Loucy (cell line): ENCODE data around the gene ST13.

Source experiments
- H2AFZ ChIP-seq: fragments of 200-600 bp; sonication (generic); 2 replicates; pipeline ENCODE4 v1.6.0; 2016; ENCODE audit warnings: antibody characterized with exemption, mild to moderate bottlenecking, low read length, moderate library complexity
- H3F3A ChIP-seq: fragments of 200-600 bp; 2 replicates; pipeline ENCODE4 v1.6.0; 2016; ENCODE audit warnings: antibody characterized with exemption, low read depth, mild to moderate bottlenecking
- H3K27me3 ChIP-seq: fragments of 200-600 bp; sonication (generic); 2 replicates; pipeline ENCODE4 v1.6.1; 2014; ENCODE audit warnings: low read length, mild to moderate bottlenecking; ENCODE audit not compliant: insufficient read depth, poor library complexity, severe bottlenecking
- H3K36me3 ChIP-seq: fragments of 200-600 bp; sonication (generic); 2 replicates; pipeline ENCODE4 v1.6.1; 2016; ENCODE audit warnings: low read length; ENCODE audit not compliant: insufficient read depth
- H3K4me1 ChIP-seq: fragments of 200-600 bp; sonication (generic); 2 replicates; pipeline ENCODE4 v1.5.1; 2014; ENCODE audit warnings: low read length, mild to moderate bottlenecking; ENCODE audit not compliant: insufficient read depth, poor library complexity, severe bottlenecking
- H3K4me2 ChIP-seq: fragments of 200-600 bp; sonication (generic); 2 replicates; pipeline ENCODE4 v1.6.0; 2014; ENCODE audit warnings: antibody characterized with exemption, low read length, low read depth, mild to moderate bottlenecking; ENCODE audit not compliant: poor library complexity, severe bottlenecking
- H3K4me3 ChIP-seq: fragments of 200-600 bp; sonication (generic); 2 replicates; pipeline ENCODE4 v1.5.1; 2014; ENCODE audit warnings: low read length, mild to moderate bottlenecking, mixed read lengths; ENCODE audit not compliant: poor library complexity, severe bottlenecking
- H3K79me2 ChIP-seq: fragments of 200-600 bp; sonication (generic); 2 replicates; pipeline ENCODE4 v1.6.1; 2014; ENCODE audit warnings: low read length; ENCODE audit not compliant: insufficient read depth
- H3K9ac ChIP-seq: fragments of 200-600 bp; sonication (generic); 2 replicates; pipeline ENCODE4 v1.6.0; 2014; ENCODE audit warnings: mild to moderate bottlenecking, low read depth, low read length, moderate library complexity; ENCODE audit not compliant: poor library complexity, severe bottlenecking
- H3K9me2 ChIP-seq: fragments of 200-600 bp; sonication (generic); replicated peaks from 2 replicates; pipeline ENCODE4 v1.6.1; 2016; ENCODE audit warnings: low read depth, low read length, mixed read lengths
- H3K9me3 ChIP-seq: fragments of 200-600 bp; sonication (generic); 2 replicates; pipeline ENCODE4 v1.6.1; 2014; ENCODE audit warnings: mild to moderate bottlenecking, antibody characterized with exemption, low read length, low read depth; ENCODE audit not compliant: insufficient read depth
- H4K20me1 ChIP-seq: fragments of 200-600 bp; sonication (generic); 2 replicates; pipeline ENCODE4 v1.6.0; 2014; ENCODE audit warnings: antibody characterized with exemption, low read length, mild to moderate bottlenecking; ENCODE audit not compliant: insufficient read depth, poor library complexity, severe bottlenecking
- CTCF ChIP-seq: fragments of 200-600 bp; sonication (generic); conservative IDR thresholded peaks from 2 replicates; pipeline ENCODE4 v1.5.1; 2014; ENCODE audit warnings: mild to moderate bottlenecking, antibody characterized with exemption, low read length
- EZH2phosphoT487 ChIP-seq: fragments of 200-600 bp; IDR thresholded peaks from 2 replicates; pipeline ENCODE4 v1.6.1; 2018; ENCODE audit warnings: antibody characterized with exemption, mild to moderate bottlenecking, moderate library complexity, borderline replicate concordance

ST13 gene

GRCh38 chr22:40878922-40879321 is 22.5 kb upstream of the ST13 start:
- H3K4me3 ChIP-seq: no peak overlapping the region
- H2AFZ ChIP-seq: no peak overlapping the region
- H3K4me1 ChIP-seq: no peaks in the 10 kb centered on the region
- H3K9me3 ChIP-seq: no peaks in the 10 kb centered on the region
- TF ChIP-seq EZH2phosphoT487 (no peak), CTCF (no peak)
- no peaks in the 10 kb centered on the region for H3F3A ChIP-seq
- no peaks in the 10 kb centered on the region for H4K20me1 ChIP-seq
- no peak overlapping the region for H3K4me2 ChIP-seq
- H3K9me2 ChIP-seq: no peaks in the 10 kb centered on the region
- no peaks in the 10 kb centered on the region for H3K79me2 ChIP-seq
- H3K36me3 ChIP-seq: peaks cover 15% of the 10 kb centered on the region; the same call in 1 of the 2 replicates
- no peak overlapping the region for H3K9ac ChIP-seq
- no peaks in the 10 kb centered on the region for H3K27me3 ChIP-seq

GRCh38 chr22:40877488-40877887 is 21.0 kb upstream of the ST13 start:
- H4K20me1 ChIP-seq: no peaks in the 10 kb centered on the region
- no peak overlapping the region for H2AFZ ChIP-seq
- peaks cover 6% of the 10 kb centered on the region; the same call in 1 of the 2 replicates for H3K36me3 ChIP-seq
- no peaks in the 10 kb centered on the region for H3K9me3 ChIP-seq
- H3F3A ChIP-seq: no peaks in the 10 kb centered on the region
- TF ChIP-seq CTCF: no peak
- no peak for TF ChIP-seq EZH2phosphoT487
- H3K4me1 ChIP-seq: no peaks in the 10 kb centered on the region
- no peaks in the 10 kb centered on the region for H3K9me2 ChIP-seq
- no peak overlapping the region for H3K4me3 ChIP-seq
- no peak overlapping the region for H3K4me2 ChIP-seq
- H3K9ac ChIP-seq: no peak overlapping the region
- no peaks in the 10 kb centered on the region for H3K79me2 ChIP-seq
- no peaks in the 10 kb centered on the region for H3K27me3 ChIP-seq

- Histone ChIP-seq H3K79me2 (no peaks in the 10 kb centered on the region), H3K4me3 (no peak overlapping the region), H3K4me2 (no peak overlapping the region), H3K9ac (no peak overlapping the region), H3K9me3 (no peaks in the 10 kb centered on the region), H3F3A (no peaks in the 10 kb centered on the region), H2AFZ (no peak overlapping the region), H3K4me1 (no peaks in the 10 kb centered on the region), H3K27me3 (no peaks in the 10 kb centered on the region), H3K36me3 (peaks cover 1% of the 10 kb centered on the region; the same call in 1 of the 2 replicates), H3K9me2 (no peaks in the 10 kb centered on the region), H4K20me1 (no peaks in the 10 kb centered on the region)
- TF ChIP-seq CTCF (no peak), EZH2phosphoT487 (no peak)
Measured at GRCh38 chr22:40876907-40877306, 20.5 kb upstream of the ST13 start.
